ENCODE data around the gene USPL1.
"Not testable (repeated sequence)": the region's sequence is repeated elsewhere in the genome, so short reads cannot be mapped to it uniquely, and the experiment has no call there.

The USPL1 gene

DNA sequence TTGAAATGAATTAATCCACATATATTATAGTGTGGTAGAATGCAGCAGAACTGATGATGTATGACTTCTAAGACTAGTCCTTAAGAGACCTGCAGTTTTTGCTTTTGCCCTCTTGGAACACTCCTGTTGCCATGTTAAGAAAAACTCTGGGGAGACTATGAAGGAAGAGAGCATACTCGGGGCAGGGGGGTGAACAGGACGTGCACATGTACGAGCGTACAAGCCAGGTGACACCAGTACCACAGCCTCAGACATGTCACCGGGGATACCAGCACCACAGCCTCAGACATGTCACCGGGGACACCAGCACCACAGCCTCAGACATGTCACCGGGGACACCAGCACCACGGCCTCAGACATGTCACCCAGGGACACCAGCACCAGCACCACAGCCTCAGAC is 15.9 kb upstream of the USPL1 start:
- H3K36me3 Mint-ChIP-seq: no peaks in the 10 kb centered on the region
- H3K27ac Mint-ChIP-seq: no peak overlapping the region
- H3K4me1 Mint-ChIP-seq (ENCODE audit: low read depth): peaks cover 3% of the 10 kb centered on the region
- H3K27me3 Mint-ChIP-seq: no peaks in the 10 kb centered on the region
- no peaks in the 10 kb centered on the region for H3K9me3 Mint-ChIP-seq (ENCODE audit: low read depth)
- no peak overlapping the region for H3K4me3 Mint-ChIP-seq

GRCh38 chr13:30605052-30605451 is 12.7 kb upstream of the USPL1 start:
- H3K27ac Mint-ChIP-seq: no peak overlapping the region
- H3K4me3 Mint-ChIP-seq: no peak overlapping the region
- H3K9me3 Mint-ChIP-seq (ENCODE audit: low read depth): no peaks in the 10 kb centered on the region
- peaks cover 5% of the 10 kb centered on the region for H3K36me3 Mint-ChIP-seq
- no peaks in the 10 kb centered on the region for H3K27me3 Mint-ChIP-seq
- peaks cover 24% of the 10 kb centered on the region for H3K4me1 Mint-ChIP-seq (ENCODE audit: low read depth)

- Mint-ChIP-seq H3K4me1 (ENCODE audit: low read depth) (peaks cover 30% of the 10 kb centered on the region), H3K4me3 (peak overlapping the region; percentile 9), H3K27ac (peak overlapping the region; percentile 61)
- not testable (repeated sequence) for H3K36me3 Mint-ChIP-seq; H3K27me3 Mint-ChIP-seq; H3K9me3 Mint-ChIP-seq (ENCODE audit: low read depth)
These were observed 10.5 kb upstream of the USPL1 start for GRCh38 chr13:30607186-30607585.

DNA sequence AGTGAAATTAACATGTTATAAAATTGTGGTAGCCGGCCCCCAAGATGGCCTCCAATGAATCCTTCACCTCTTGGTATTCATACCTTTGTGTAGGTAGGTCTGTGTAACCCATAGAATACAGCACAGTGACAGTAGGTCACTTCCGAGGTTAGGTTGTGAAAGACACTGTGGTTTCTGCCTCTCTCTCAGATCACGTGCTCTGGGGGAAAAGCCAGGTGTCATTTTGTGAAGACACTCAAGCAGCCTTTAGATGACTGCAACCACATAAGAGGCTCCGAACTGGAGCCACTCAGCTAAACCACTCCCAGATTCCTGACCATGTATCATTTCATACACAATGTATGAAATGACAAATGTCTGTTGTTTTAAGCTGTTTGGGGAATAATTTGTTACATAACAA is 9.8 kb upstream of the USPL1 start:
- no peak overlapping the region for H3K4me3 Mint-ChIP-seq
- peaks cover 34% of the 10 kb centered on the region for H3K4me1 Mint-ChIP-seq (ENCODE audit: low read depth)
- H3K36me3 Mint-ChIP-seq: peaks cover 5% of the 10 kb centered on the region
- peak overlapping the region; percentile 72 for H3K27ac Mint-ChIP-seq
- H3K9me3 Mint-ChIP-seq (ENCODE audit: low read depth): no peaks in the 10 kb centered on the region
- no peaks in the 10 kb centered on the region for H3K27me3 Mint-ChIP-seq

- Mint-ChIP-seq H3K9me3 (ENCODE audit: low read depth) (no peaks in the 10 kb centered on the region), H3K4me1 (ENCODE audit: low read depth) (peaks cover 36% of the 10 kb centered on the region), H3K27me3 (no peaks in the 10 kb centered on the region), H3K36me3 (peaks cover 5% of the 10 kb centered on the region), H3K27ac (peak overlapping the region; percentile 46), H3K4me3 (peak overlapping the region; percentile 27)
These were observed 9.4 kb upstream of the USPL1 start for GRCh38 chr13:30608364-30608763.

DNA sequence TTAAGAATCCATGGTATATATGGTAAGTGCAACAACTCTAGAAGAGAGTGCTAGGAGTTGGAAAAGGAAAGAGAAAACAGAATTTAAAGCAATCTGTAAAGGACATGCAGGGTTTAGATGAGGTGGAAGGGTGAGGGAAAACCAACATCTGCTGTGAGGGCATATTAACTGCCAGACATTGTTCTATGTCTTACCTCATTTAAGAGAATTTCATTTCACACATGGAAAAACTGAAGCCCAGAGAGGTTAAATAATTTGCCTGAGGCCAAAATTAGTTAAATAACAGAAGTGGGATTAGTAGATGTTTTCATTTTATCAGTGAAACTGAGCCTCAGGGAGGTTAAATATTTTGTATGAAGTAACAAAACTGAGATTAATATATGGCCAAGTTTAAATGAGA is 7.4 kb upstream of the USPL1 start:
- H3K4me3 Mint-ChIP-seq: no peak overlapping the region
- H3K36me3 Mint-ChIP-seq: peaks cover 9% of the 10 kb centered on the region
- H3K9me3 Mint-ChIP-seq (ENCODE audit: low read depth): no peaks in the 10 kb centered on the region
- H3K4me1 Mint-ChIP-seq (ENCODE audit: low read depth): peaks cover 50% of the 10 kb centered on the region
- H3K27me3 Mint-ChIP-seq: no peaks in the 10 kb centered on the region
- H3K27ac Mint-ChIP-seq: no peak overlapping the region

DNA sequence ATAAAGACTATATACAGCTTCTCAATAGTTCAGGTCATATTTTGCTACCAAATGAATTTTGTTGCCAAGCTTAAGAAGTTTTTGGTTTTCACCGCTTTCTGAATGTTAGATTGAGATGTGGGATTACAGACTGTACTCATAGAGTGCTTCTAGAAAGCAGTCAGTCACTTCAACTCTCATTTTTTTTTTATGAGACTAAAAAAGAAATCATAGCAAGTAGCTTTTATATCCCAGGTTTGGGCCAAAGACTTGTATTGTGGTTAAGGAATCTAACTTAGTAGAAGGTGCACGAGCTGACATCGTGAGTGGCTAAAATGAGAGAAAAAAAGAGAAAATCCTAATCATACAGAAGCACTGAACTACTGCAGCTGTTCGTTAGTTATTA is 2.2 kb upstream of the USPL1 start:
- Mint-ChIP-seq H3K4me3 (no peak overlapping the region), H3K9me3 (ENCODE audit: low read depth) (no peaks in the 10 kb centered on the region), H3K27me3 (no peaks in the 10 kb centered on the region), H3K36me3 (peaks cover 4% of the 10 kb centered on the region), H3K4me1 (ENCODE audit: low read depth) (peaks cover 32% of the 10 kb centered on the region), H3K27ac (no peak overlapping the region)

DNA sequence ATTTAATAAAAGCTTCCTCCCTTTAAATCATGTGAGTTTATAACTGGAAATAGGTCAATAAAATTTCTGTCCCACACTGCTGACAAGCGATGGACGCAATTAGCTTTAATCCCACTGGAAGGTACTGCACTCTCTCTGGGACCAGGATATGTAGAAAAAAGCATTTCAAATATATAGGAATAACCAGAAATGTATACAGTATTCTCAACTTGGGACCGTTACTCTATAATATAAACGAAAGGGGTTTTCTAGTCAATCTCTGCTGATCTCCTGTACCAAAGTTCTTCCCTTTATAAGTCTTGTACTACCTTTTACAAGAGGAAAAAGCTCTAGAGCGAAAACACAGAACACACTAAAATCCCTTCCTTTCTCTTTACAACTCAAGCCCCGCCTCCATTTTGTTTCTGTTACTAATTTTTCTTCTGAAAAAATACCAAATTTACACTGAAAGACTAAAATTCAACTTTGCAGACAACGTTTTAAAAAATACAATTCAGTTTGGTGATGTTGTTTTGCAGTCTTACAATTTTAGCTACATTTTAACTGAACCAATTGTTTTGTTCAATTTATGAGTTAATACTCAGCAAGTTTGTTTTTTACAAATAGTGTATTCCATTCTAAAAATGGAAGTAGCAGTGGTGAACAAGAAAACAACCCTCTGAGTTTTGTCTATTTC is 1.7 kb upstream of the USPL1 start:
- Mint-ChIP-seq H3K4me3 (no peak overlapping the region), H3K4me1 (ENCODE audit: low read depth) (peaks cover 32% of the 10 kb centered on the region), H3K9me3 (ENCODE audit: low read depth) (no peaks in the 10 kb centered on the region), H3K27ac (no peak overlapping the region), H3K36me3 (peaks cover 4% of the 10 kb centered on the region), H3K27me3 (no peaks in the 10 kb centered on the region)

DNA sequence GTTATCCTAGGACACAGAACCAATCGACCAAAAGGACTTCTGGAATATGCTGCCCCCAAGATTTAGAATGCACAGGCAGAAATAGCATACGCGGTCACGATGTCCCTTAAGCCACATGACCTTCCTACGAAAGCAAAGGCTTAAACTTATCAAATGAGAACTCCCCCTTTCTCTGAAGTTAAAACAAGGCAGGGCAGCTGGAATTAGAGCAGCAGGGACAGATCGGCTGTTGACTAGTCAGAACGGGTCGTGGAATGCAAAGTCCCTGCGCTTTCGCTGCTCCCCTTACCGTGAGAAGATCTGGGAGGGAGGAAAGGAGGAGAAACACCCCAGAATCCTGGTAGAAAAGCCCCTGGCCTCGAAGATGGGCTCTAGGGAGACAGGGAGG is 799 bp upstream of the USPL1 start:
- no peaks in the 10 kb centered on the region for H3K27me3 Mint-ChIP-seq
- peaks cover 4% of the 10 kb centered on the region for H3K36me3 Mint-ChIP-seq
- H3K4me1 Mint-ChIP-seq (ENCODE audit: low read depth): peaks cover 36% of the 10 kb centered on the region
- no peak overlapping the region for H3K27ac Mint-ChIP-seq
- no peak overlapping the region for H3K4me3 Mint-ChIP-seq
- no peaks in the 10 kb centered on the region for H3K9me3 Mint-ChIP-seq (ENCODE audit: low read depth)

GRCh38 chr13:30618186-30618929 is 638 bp downstream of the USPL1 start:
- Mint-ChIP-seq H3K4me1 (ENCODE audit: low read depth) (peaks cover 36% of the 10 kb centered on the region), H3K36me3 (peaks cover 4% of the 10 kb centered on the region), H3K9me3 (ENCODE audit: low read depth) (no peaks in the 10 kb centered on the region), H3K4me3 (no peak overlapping the region), H3K27ac (no peak overlapping the region), H3K27me3 (no peaks in the 10 kb centered on the region)

DNA sequence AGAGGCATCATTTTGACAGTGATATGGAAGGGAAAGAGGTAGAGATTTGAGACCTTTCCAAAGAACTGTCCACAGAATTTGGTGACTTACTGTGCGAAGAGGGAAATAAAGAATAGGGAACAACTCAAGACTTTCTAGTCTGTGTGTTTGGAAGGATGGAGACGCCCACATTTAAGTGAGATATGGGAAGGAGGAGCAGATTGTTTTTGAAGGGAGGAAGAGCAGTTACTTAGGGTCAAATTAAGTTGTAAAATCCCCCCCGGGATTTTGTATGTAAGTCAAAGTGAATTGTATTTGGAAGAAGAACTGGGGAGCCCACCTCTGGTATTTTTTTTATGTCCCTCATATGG is 1.2 kb downstream of the USPL1 start:
- peaks cover 35% of the 10 kb centered on the region for H3K4me1 Mint-ChIP-seq (ENCODE audit: low read depth)
- H3K9me3 Mint-ChIP-seq (ENCODE audit: low read depth): no peaks in the 10 kb centered on the region
- H3K27me3 Mint-ChIP-seq: no peaks in the 10 kb centered on the region
- H3K4me3 Mint-ChIP-seq: no peak overlapping the region
- H3K27ac Mint-ChIP-seq: no peak overlapping the region
- H3K36me3 Mint-ChIP-seq: peaks cover 2% of the 10 kb centered on the region

DNA sequence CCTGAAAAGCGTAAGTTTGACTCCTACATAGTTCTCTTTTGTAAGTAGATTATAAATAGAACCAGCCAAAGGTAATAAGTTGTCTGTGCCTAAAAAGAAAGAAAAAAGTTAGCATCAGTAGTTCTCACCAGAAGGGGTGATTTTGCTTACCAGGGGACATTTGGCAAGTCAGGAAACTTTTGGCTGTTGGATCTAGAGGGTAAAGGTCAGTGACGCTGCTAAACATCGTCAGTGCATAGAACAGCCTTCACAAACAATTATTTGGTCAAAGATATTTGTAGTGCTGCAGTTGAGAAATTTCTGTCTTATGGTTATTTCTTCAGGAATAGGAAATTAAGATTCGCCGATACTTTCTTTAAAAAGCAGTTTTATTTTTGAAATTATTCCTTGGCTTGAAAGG is 2.0 kb downstream of the USPL1 start:
- no peak overlapping the region for H3K4me3 Mint-ChIP-seq
- H3K36me3 Mint-ChIP-seq: peaks cover 4% of the 10 kb centered on the region
- no peaks in the 10 kb centered on the region for H3K27me3 Mint-ChIP-seq
- H3K27ac Mint-ChIP-seq: no peak overlapping the region
- H3K9me3 Mint-ChIP-seq (ENCODE audit: low read depth): no peaks in the 10 kb centered on the region
- H3K4me1 Mint-ChIP-seq (ENCODE audit: low read depth): peaks cover 33% of the 10 kb centered on the region

DNA sequence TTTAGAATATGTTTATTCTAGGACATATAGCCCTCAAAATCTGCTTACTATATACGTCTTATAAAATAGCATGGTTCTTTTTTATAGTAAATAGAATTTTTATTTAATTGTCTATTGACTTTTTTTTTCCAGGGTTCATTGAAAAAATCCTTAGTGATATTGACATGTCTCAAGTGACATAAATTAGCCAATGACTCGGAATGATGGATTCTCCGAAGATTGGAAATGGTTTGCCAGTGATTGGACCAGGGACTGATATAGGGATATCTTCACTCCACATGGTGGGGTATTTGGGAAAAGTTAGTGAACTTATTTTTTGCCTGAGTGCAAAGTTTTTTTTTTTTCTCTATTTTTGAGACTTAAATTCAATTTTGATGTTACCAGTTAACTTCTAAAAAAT is 3.2 kb downstream of the USPL1 start:
- Mint-ChIP-seq H3K27me3 (no peaks in the 10 kb centered on the region), H3K36me3 (peaks cover 8% of the 10 kb centered on the region), H3K4me1 (ENCODE audit: low read depth) (peaks cover 28% of the 10 kb centered on the region), H3K9me3 (ENCODE audit: low read depth) (no peaks in the 10 kb centered on the region), H3K4me3 (no peak overlapping the region), H3K27ac (peak overlapping the region; percentile 37)

- Mint-ChIP-seq H3K27me3 (no peaks in the 10 kb centered on the region), H3K9me3 (ENCODE audit: low read depth) (no peaks in the 10 kb centered on the region), H3K4me1 (ENCODE audit: low read depth) (peaks cover 34% of the 10 kb centered on the region), H3K27ac (no peak overlapping the region), H3K36me3 (peaks cover 8% of the 10 kb centered on the region), H3K4me3 (no peak overlapping the region)
These were observed 4.8 kb downstream of the USPL1 start for GRCh38 chr13:30622551-30622950.

DNA sequence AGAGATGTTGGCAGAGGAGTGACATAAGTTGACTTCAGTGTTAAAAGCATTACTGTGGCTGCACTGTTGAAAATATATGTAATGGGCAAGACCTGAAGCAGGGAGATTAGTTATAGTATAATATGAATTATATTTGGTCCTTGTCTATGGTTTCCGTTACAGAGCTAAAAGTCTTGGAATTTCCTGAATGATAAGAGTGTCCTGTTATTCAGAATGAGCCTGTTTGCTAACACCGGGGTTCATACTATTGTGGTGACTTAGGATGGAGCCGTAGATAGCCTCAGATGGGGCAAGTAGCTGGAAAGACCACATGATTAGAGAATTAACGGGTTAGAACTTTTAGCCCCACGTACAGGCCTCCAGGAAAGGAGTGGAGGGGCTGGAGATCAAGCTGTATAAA is 5.7 kb downstream of the USPL1 start:
- H3K36me3 Mint-ChIP-seq: peaks cover 9% of the 10 kb centered on the region
- H3K4me3 Mint-ChIP-seq: no peak overlapping the region
- peaks cover 39% of the 10 kb centered on the region for H3K4me1 Mint-ChIP-seq (ENCODE audit: low read depth)
- peak overlapping the region; percentile 41 for H3K27ac Mint-ChIP-seq
- H3K9me3 Mint-ChIP-seq (ENCODE audit: low read depth): no peaks in the 10 kb centered on the region
- H3K27me3 Mint-ChIP-seq: no peaks in the 10 kb centered on the region

GRCh38 chr13:30624630-30625029 is 6.9 kb downstream of the USPL1 start:
- Mint-ChIP-seq H3K4me1 (ENCODE audit: low read depth) (peaks cover 50% of the 10 kb centered on the region), H3K36me3 (peaks cover 13% of the 10 kb centered on the region), H3K4me3 (no peak overlapping the region), H3K27ac (no peak overlapping the region), H3K9me3 (ENCODE audit: low read depth) (no peaks in the 10 kb centered on the region), H3K27me3 (no peaks in the 10 kb centered on the region)
